HL-60 (cell line): ENCODE results near the gene RAMAC.

ENCODE experiments used
- CTCF ChIP-seq: IDR thresholded peaks from one replicate; pipeline ENCODE4 v1.5.1; 2011; ENCODE audit warnings: low read length, control low read depth, inconsistent platforms; ENCODE audit not compliant: insufficient read depth
- REST ChIP-seq: IDR thresholded peaks from 2 replicates; pipeline ENCODE4 v1.6.1; 2012; ENCODE audit warnings: low read depth; ENCODE audit not compliant: insufficient replicate concordance

GRCh38 chr15:82963471-82964341 lies 22.3 kb upstream of the RAMAC start:
- TF ChIP-seq REST (no peak), CTCF (no peak)
